Measurements from ENCODE around the gene BDKRB1. TPM values are rescaled to one million over a fixed set of nuclear protein-coding genes. Genes with fewer than 3 reads are reported as not detected.

BDKRB1 gene
- total RNA-seq, 1 experiment from 2014 or later = not detected

GRCh38 chr14:96225213-96225612 is 30.8 kb upstream of the BDKRB1 start:
- Mint-ChIP-seq H3K4me3 (no peak overlapping the region), H3K36me3 (ENCODE audit: insufficient read depth in 1 of 3, low read depth in 3 of 3) (peaks cover 0 to 9% (median 0%) of the 10 kb centered on the region in 3 experiments; a peak in 4 of 7 replicates), H3K27ac (peak overlapping the region in 1 of 3 experiments; percentile 1; a peak in 1 of 7 replicates), H3K4me1 (peaks cover 6 to 10% of the 10 kb centered on the region in 2 experiments; a peak in 3 of 4 replicates), H3K9me3 (peaks cover 9 to 12% of the 10 kb centered on the region in 2 experiments), H3K27me3 (ENCODE audit: low read depth) (peaks cover 8% of the 10 kb centered on the region)
- Histone ChIP-seq H2BK20ac (ENCODE audit: low read depth, low read length, poor library complexity, severe bottlenecking) (no peak overlapping the region), H2BK5ac (ENCODE audit: insufficient read length, low read length) (no peak overlapping the region), H3K18ac (ENCODE audit: insufficient read length, low read depth, low read length) (no peak overlapping the region), H3K4me1 (ENCODE audit: insufficient read depth, low read length) (no peaks in the 10 kb centered on the region), H2AK5ac (ENCODE audit: insufficient read length, low read length) (no peak overlapping the region), H4K8ac (replicated peaks; ENCODE audit: insufficient read length, low read depth, low read length) (no peak overlapping the region), H3K23ac (ENCODE audit: insufficient read length, low read depth, low read length) (no peak overlapping the region), H4K20me1 (ENCODE audit: control insufficient read depth, insufficient read depth, insufficient read length) (no peaks in the 10 kb centered on the region), H3K4me2 (ENCODE audit: insufficient read depth, insufficient read length, low read length) (no peak overlapping the region), H3K9me3 (ENCODE audit: control insufficient read depth, low read depth, low read length) (peaks cover 5% of the 10 kb centered on the region), H3K9ac (ENCODE audit: extremely low read depth, insufficient read length, low read length) (no peak overlapping the region), H3K14ac (ENCODE audit: insufficient read depth, low read length) (no peak overlapping the region), H3K4ac (ENCODE audit: low read depth, low read length) (no peak overlapping the region), H3K79me1 (ENCODE audit: insufficient read depth, low read depth, low read length, poor library complexity, severe bottlenecking) (no peaks in the 10 kb centered on the region), H3K23me2 (ENCODE audit: insufficient read length, low read depth, low read length, poor library complexity, severe bottlenecking) (no peaks in the 10 kb centered on the region), H2BK12ac (ENCODE audit: insufficient read length, low read depth, low read length) (no peak overlapping the region), H4K91ac (ENCODE audit: insufficient read length, low read depth, low read length) (no peak overlapping the region), H3K56ac (ENCODE audit: insufficient read length, low read depth, low read length) (no peak overlapping the region), H4K5ac (ENCODE audit: insufficient read length, low read depth, low read length) (no peak overlapping the region), H2BK15ac (ENCODE audit: low read depth, low read length) (no peak overlapping the region), H3K27me3 (ENCODE audit: insufficient read depth, low read length) (no peaks in the 10 kb centered on the region), H3K79me2 (ENCODE audit: insufficient read depth, low read length) (no peaks in the 10 kb centered on the region), H3K27ac (ENCODE audit: insufficient read length, low read depth, low read length) (no peak overlapping the region), H2AFZ (ENCODE audit: low read length) (no peak overlapping the region), H2BK120ac (ENCODE audit: low read depth, low read length, poor library complexity, severe bottlenecking) (no peak overlapping the region), H3T11ph (ENCODE audit: low read length) (no peak overlapping the region)
- TF ChIP-seq CTCF (conservative IDR thresholded peaks at IDR 0.05) = no peak
- WGBS (ENCODE audit: extremely low coverage, insufficient read length, low lambda C conversion rate) = no CpG with 5 or more reads among the region's 5 CpGs
- no peak for DNase-seq

Data from H9 (cell line).